Choroid plexus epithelial cell (primary cell): Measurements from ENCODE around the gene ATP9B.
"Not testable (repeated sequence)": the region's sequence is repeated elsewhere in the genome, so short reads cannot be mapped to it uniquely, and the experiment has no call there.

Experiments
- DNase-seq: peaks from one replicate; pipeline ENCODE4 v3.0.0-alpha.2; 2010; ENCODE audit warnings: low read depth
- H3K4me3 ChIP-seq: 2 replicates; pipeline ENCODE4 v1.5.1; 2011; ENCODE audit warnings: low read depth, mild to moderate bottlenecking, control low read depth, low read length, moderate library complexity
- TF ChIP-seq, protein P1 (sequence below): conservative IDR thresholded peaks from 2 replicates; pipeline ENCODE4 v1.5.1; 2011; ENCODE audit warnings: low read depth, mild to moderate bottlenecking, control low read depth, inconsistent platforms, low read length, moderate library complexity

Gene ATP9B

DNA sequence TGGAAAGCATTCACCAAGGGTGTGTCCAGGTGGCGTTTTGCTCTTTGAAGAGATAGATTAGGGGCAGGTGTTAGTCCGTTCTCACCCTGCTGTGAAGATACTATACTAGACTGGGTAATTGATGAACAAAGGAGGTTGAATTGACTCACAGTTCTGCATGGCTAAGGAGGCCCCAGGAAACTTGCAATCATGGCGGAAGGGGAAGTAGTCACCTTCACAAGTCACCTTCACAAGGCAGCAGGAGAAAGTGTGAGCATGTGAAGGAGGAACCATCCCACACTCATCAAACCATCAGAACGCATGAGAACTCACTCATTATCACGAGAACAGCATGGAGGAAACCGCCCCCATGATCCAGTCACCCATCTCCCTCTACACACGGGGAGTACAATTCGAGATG, 190.8 kb downstream of the ATP9B start:
- DNase-seq: no peak
- TF ChIP-seq, protein P1, sequence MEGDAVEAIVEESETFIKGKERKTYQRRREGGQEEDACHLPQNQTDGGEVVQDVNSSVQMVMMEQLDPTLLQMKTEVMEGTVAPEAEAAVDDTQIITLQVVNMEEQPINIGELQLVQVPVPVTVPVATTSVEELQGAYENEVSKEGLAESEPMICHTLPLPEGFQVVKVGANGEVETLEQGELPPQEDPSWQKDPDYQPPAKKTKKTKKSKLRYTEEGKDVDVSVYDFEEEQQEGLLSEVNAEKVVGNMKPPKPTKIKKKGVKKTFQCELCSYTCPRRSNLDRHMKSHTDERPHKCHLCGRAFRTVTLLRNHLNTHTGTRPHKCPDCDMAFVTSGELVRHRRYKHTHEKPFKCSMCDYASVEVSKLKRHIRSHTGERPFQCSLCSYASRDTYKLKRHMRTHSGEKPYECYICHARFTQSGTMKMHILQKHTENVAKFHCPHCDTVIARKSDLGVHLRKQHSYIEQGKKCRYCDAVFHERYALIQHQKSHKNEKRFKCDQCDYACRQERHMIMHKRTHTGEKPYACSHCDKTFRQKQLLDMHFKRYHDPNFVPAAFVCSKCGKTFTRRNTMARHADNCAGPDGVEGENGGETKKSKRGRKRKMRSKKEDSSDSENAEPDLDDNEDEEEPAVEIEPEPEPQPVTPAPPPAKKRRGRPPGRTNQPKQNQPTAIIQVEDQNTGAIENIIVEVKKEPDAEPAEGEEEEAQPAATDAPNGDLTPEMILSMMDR: no peak
- no peak overlapping the region for H3K4me3 ChIP-seq

DNA sequence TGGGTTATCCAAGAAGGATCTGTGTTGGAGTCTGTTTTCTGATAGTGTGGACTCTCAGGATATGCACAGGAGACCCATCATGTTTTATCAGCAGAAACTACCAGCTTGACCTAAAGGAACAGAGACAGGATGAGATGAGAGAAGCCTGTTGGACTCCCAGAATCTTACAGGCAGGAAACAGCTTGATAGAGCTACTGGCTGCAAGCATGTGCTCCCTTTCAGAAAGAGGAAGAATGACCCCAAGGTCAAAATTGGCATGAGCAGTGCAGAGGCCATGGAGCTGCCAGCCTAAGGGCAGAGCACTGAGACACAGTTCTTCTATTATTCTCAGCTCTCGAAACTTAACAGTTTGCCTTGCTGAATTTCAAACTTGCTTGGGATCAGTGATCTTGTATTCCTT, 191.3 kb downstream of the ATP9B start:
- TF ChIP-seq, protein P1: no peak
- no peak for DNase-seq
- H3K4me3 ChIP-seq: no peak overlapping the region

DNA sequence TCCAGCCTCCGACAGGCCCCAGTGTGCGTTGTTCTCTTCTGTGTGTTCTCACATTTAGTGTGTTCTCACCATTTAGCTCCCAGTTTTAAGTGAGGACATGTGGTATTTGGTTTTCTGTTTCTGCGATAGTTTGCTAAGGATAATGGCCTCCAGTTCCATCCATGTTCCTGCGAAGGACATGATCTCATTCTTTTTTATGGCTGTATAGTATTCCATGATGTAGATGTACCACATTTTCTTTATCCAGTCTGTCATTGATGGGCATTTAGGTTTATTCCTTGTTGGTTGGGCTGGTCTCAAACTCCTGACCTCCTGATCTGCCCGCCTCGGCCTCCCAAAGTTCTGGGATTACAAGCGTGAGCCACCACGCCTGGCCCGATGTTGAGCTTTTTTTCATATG, 195.9 kb downstream of the ATP9B start:
- DNase-seq, H3K4me3 ChIP-seq: not testable (repeated sequence)

DNA sequence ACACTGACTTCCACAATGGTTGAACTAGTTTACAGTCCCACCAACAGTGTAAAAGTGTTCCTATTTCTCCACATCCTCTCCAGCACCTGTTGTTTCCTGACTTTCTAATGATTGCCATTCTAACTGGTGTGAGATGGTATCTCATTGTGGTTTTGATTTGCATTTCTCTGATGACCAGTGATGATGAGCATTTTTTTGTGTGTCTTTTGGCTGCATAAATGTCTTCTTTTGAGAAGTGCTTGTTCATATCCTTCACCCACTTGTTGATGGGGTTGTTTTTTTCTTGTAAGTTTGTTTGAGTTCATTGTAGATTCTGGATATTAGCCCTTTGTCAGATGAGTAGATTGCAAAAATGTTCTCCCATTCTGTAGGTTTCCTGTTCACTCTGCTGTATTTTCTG, 202.6 kb downstream of the ATP9B start:
- H3K4me3 ChIP-seq, DNase-seq: not testable (repeated sequence)

DNA sequence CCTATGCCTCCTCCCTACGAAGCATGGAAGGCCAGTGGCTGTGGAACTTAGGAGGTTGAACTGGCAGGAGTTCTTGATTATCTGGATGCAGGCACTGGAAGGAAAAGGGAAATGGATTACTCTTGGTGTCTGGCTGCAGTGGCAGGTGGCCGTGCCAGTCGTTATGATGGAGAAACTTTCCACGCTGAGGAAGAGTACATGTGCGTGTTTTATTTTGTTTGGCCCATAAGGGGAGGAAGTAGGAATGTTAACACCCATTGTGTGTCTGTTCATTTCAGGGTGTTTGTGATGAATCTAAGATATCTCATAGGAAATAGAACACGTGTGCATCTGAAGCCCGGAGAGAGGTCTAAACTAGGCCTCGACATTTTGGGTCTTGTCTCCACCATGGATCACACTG, 203.7 kb downstream of the ATP9B start:
- no peak overlapping the region for H3K4me3 ChIP-seq
- TF ChIP-seq, protein P1: no peak
- no peak for DNase-seq

DNA sequence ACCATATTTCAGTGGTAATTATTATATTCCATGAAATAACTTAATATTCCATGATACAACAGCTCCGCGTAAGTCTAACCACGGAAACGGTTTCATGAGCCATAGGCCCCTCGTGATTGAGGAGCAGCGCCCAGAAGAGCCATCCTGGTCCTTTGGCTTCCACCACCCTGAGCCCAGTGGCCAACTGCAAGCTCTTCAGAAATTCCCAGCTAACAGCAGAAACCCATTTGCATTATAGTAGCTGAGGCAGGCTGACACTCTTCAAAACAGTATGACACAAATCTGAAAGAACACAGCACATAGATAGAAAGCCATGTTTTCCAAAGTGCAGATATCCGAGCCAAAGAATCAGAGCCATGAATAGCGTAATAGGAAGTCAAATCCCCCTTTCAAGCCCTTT, 205.6 kb downstream of the ATP9B start:
- DNase-seq: no peak
- H3K4me3 ChIP-seq: no peak overlapping the region
- TF ChIP-seq, protein P1: no peak

DNA sequence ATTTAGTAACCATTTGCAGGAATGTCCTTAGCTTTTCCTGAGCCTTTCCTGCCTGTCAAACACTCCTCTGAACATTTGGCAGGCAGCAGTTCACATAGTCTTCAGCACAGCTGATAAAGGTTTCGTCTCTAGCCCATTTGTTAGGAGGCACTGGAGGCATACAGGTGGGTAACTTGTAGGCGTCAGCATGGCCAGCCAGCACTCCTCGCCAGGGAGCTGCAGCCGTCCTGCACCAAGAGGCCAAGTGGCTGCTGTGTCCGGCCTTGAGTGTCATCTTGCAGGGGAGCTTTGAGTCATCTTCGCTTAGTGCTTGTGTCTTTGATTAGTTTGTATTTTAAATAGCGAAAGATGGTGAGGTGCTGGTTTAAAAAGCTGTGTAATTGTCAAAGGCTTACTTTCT, 206.3 kb downstream of the ATP9B start:
- DNase-seq: no peak
- no peak overlapping the region for H3K4me3 ChIP-seq
- TF ChIP-seq, protein P1: no peak

DNA sequence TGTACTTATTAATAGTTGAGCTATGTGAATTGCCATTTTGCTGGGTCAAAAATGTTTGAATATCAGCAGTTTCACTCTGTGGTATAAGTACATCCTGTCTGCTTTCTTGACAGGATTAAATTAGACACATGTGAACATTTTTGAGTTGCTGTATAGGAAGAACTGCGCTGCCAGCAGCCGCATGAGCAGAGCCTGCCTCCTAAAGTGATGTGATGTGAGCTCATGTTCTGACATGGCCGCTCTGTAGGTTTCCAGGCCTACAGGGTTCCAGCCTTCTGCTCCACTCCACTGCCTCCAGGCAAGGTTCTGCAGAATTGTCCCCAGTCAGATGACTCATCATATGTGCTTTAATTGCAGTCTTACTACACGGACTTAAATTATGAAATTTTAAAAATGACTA, 206.8 kb downstream of the ATP9B start:
- DNase-seq: peak; percentile 11
- TF ChIP-seq, protein P1: no peak
- no peak overlapping the region for H3K4me3 ChIP-seq
